ENCODE data around the gene GJA8.
"Not testable (repeated sequence)": the region's sequence is repeated elsewhere in the genome, so short reads cannot be mapped to it uniquely, and the experiment has no call there.

Gene GJA8

DNA sequence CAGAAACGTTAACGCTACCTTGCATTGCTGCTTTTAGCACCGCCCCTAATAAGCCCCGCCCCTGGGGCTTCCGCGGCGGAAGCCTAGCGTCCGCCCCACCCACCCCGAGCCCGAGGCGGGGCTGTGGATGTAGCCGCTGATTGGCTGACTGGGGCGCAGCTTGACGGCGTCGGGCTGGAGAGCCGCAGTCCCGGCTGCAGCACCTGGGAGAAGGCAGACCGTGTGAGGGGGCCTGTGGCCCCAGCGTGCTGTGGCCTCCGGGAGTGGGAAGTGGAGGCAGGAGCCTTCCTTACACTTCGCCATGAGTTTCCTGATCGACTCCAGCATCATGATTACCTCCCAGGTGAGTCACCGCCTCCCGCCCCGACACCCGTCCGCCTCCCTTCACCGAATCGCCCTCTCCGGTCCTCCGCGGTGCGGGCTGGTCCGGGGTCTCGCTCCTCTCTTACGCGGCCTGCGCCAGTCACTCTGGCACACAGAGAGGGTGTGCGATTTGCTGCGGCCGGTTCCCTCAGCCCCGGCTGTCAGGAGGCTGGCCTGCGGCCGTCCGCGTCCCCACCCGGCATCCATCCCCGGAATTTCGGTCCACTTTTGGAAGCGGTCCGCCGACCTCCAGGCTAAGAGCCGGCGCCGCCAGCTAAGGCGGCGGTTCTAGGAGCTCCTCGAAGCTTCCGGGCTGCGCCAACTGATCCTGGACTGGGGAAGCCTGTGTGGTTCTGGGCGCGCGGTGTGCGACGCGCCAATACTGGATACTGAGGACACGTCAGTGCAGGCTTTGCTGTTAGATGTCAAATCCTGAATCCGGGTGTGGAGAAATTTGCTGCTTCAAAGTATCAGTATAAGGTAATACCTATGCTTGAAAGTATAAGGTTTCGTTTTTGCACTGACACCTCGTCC lies 25.9 kb downstream of the GJA8 start, which contains the start of gene GPR89B:
TSS of gene GPR89B (plus strand) at position 185 of the 897 bp plus-strand sequence. CDS start at position 302, 117 bp downstream.
- DNase-seq = peak; percentile 93

- DNase-seq = not testable (repeated sequence)
Observed at GRCh38 chr1:147931137-147931536, 28.5 kb downstream of the GJA8 start.

GRCh38 chr1:147935296-147935695 lies 32.7 kb downstream of the GJA8 start:
- DNase-seq = not testable (repeated sequence)

- not testable (repeated sequence) for DNase-seq
Observed at GRCh38 chr1:147940456-147940855, 37.9 kb downstream of the GJA8 start.

DNA sequence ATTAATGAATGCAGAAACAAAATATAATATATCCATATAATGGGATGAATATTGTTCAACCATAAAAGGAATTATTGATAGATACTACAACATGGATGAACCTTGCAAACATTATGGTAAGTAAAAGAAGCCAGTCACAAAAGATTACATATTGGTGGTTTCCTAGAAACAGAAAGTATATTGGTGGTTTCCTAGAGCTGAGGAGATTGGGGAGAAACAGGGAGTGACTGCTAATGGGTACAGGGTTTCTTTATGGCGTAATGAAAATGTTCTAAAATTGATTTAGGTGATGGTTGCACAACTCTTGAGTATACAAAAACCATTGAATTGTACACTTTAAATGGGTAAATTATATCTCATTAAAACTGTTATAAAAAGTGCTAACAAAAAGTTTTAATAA lies 40.0 kb downstream of the GJA8 start:
- not testable (repeated sequence) for DNase-seq

GRCh38 chr1:147949517-147949916 lies 46.9 kb downstream of the GJA8 start:
- DNase-seq = not testable (repeated sequence)

Measured in hematopoietic multipotent progenitor cell treated with erythropoietin and hydrocortisone succinate and interleukin-3 and kit ligand, for 6 days (in vitro differentiated cells).